HEK293T (cell line): Measurements from ENCODE around the gene NEB.

Source experiments
- ARNT ChIP-seq: fragments of 450-650 bp; IDR thresholded peaks from 2 replicates; pipeline ENCODE4 v1.6.1; 2017; ENCODE audit warnings: mild to moderate bottlenecking
- BHLHE40 ChIP-seq: fragments of 450-650 bp; IDR thresholded peaks from 2 replicates; pipeline ENCODE4 v1.6.1; 2016; ENCODE audit warnings: mild to moderate bottlenecking, moderate library complexity, borderline replicate concordance
- CTBP1 ChIP-seq: fragments of 450-650 bp; IDR thresholded peaks from 2 replicates; pipeline ENCODE4 v1.6.1; 2016; ENCODE audit warnings: borderline replicate concordance
- ELF4 ChIP-seq: fragments of 450-650 bp; IDR thresholded peaks from 2 replicates; pipeline ENCODE4 v1.6.1; 2017; ENCODE audit warnings: antibody characterized with exemption
- FOXA1 ChIP-seq: fragments of 450-650 bp; IDR thresholded peaks from 2 replicates; pipeline ENCODE4 v1.6.1; 2016; ENCODE audit warnings: mild to moderate bottlenecking
- FOXK2 ChIP-seq: fragments of 450-650 bp; IDR thresholded peaks from 2 replicates; pipeline ENCODE4 v1.6.1; 2016; ENCODE audit warnings: mild to moderate bottlenecking
- FOXM1 ChIP-seq: fragments of 450-650 bp; IDR thresholded peaks from 2 replicates; pipeline ENCODE4 v1.6.1; 2017; ENCODE audit warnings: mild to moderate bottlenecking, borderline replicate concordance
- L3MBTL2 ChIP-seq: fragments of 450-650 bp; conservative IDR thresholded peaks from 2 replicates; pipeline ENCODE4 v1.6.1; 2016; ENCODE audit warnings: mild to moderate bottlenecking
- LEF1 ChIP-seq: fragments of 450-650 bp; IDR thresholded peaks from 2 replicates; pipeline ENCODE4 v1.6.1; 2017; ENCODE audit warnings: mild to moderate bottlenecking, borderline replicate concordance
- NFRKB ChIP-seq: fragments of 450-650 bp; IDR thresholded peaks from 2 replicates; pipeline ENCODE4 v1.6.1; 2016; ENCODE audit warnings: mild to moderate bottlenecking, moderate library complexity
- PKNOX1 ChIP-seq: fragments of 450-650 bp; IDR thresholded peaks from 2 replicates; pipeline ENCODE4 v1.6.1; 2016
- SP1 ChIP-seq: fragments of 450-650 bp; IDR thresholded peaks from 2 replicates; pipeline ENCODE4 v1.6.1; 2017
- SUZ12 ChIP-seq: fragments of 450-650 bp; IDR thresholded peaks from 2 replicates; pipeline ENCODE4 v1.6.1; 2016; ENCODE audit warnings: mild to moderate bottlenecking
- ZNF384 ChIP-seq: fragments of 450-650 bp; IDR thresholded peaks from 2 replicates; pipeline ENCODE4 v1.6.1; 2016

GRCh38 chr2:151498178-151498577 lies 236.1 kb downstream of the NEB start:
- TF ChIP-seq PKNOX1 (no peak), LEF1 (no peak), BHLHE40 (no peak), SP1 (no peak), ARNT (no peak), FOXM1 (no peak), FOXK2 (no peak), ZNF384 (no peak), ELF4 (no peak), NFRKB (no peak), SUZ12 (no peak), FOXA1 (no peak), L3MBTL2 (no peak), CTBP1 (no peak)
